ENCODE results near the gene EIF4G1. TPM values are rescaled to one million over a fixed set of nuclear protein-coding genes. Genes with fewer than 3 reads are reported as not detected.

Gene EIF4G1
- total RNA-seq, 1 donor from 2014 or later, result 490 TPM

- FAIRE-seq (no peak), DNase-seq (ENCODE audit: low read depth) (no peak)
- Histone ChIP-seq H3K4me1 (ENCODE audit: insufficient read depth, low read length) (peaks cover 5% of the 10 kb centered on the region), H3K9me3 (ENCODE audit: insufficient read depth, low read depth, low read length) (no peaks in the 10 kb centered on the region), H3K27me3 (ENCODE audit: insufficient read depth, low read length) (peaks cover 49% of the 10 kb centered on the region), H3K4me2 (ENCODE audit: low read length) (peak within 1 kb of the TSS; percentile 82), H4K20me1 (ENCODE audit: insufficient read depth, low read length) (no peaks in the 10 kb centered on the region), H3K79me2 (ENCODE audit: insufficient read depth, low read length) (no peaks in the 10 kb centered on the region), H3K27ac (ENCODE audit: low read depth, low read length) (no peak within 1 kb of the TSS), H2AFZ (ENCODE audit: low read depth, low read length) (peak within 1 kb of the TSS; percentile 69), H3K36me3 (ENCODE audit: insufficient read depth, low read length) (no peaks in the 10 kb centered on the region), H3K4me3 (ENCODE audit: insufficient read depth, low read depth, low read length) (peak within 1 kb of the TSS; percentile 37), H3K9ac (ENCODE audit: low read length) (no peak within 1 kb of the TSS)
- peak within 1 kb of the TSS; percentile 50 for H3K27ac Mint-ChIP-seq (ENCODE audit: unreplicated experiment)
- TF ChIP-seq EZH2 (IDR thresholded peaks at IDR 0.05; ENCODE audit: insufficient read depth, low read length), result peak; percentile 48
- TF ChIP-seq, protein P1, sequence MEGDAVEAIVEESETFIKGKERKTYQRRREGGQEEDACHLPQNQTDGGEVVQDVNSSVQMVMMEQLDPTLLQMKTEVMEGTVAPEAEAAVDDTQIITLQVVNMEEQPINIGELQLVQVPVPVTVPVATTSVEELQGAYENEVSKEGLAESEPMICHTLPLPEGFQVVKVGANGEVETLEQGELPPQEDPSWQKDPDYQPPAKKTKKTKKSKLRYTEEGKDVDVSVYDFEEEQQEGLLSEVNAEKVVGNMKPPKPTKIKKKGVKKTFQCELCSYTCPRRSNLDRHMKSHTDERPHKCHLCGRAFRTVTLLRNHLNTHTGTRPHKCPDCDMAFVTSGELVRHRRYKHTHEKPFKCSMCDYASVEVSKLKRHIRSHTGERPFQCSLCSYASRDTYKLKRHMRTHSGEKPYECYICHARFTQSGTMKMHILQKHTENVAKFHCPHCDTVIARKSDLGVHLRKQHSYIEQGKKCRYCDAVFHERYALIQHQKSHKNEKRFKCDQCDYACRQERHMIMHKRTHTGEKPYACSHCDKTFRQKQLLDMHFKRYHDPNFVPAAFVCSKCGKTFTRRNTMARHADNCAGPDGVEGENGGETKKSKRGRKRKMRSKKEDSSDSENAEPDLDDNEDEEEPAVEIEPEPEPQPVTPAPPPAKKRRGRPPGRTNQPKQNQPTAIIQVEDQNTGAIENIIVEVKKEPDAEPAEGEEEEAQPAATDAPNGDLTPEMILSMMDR (IDR thresholded peaks at IDR 0.05; ENCODE audit: insufficient read depth, low read depth, low read length), result no peak
- H3K27me3 Mint-ChIP-seq (ENCODE audit: low read depth, unreplicated experiment), result peaks cover 61% of the 10 kb centered on the region
- H3K4me3 Mint-ChIP-seq (ENCODE audit: unreplicated experiment), result peak within 1 kb of the TSS; percentile 80
- H3K9me3 Mint-ChIP-seq (ENCODE audit: unreplicated experiment), result no peaks in the 10 kb centered on the region
- peaks cover 4% of the 10 kb centered on the region for H3K36me3 Mint-ChIP-seq (ENCODE audit: low read depth, unreplicated experiment)
- H3K4me1 Mint-ChIP-seq (ENCODE audit: low read depth, unreplicated experiment), result peaks cover 18% of the 10 kb centered on the region
Observed at GRCh38 chr3:184379358-184380184, 65.2 kb downstream of the EIF4G1 start, which contains the start of gene CHRD. Gene CHRD, plus strand, starts transcription at chr3:184380054. Its CDS starts 265 bp downstream, at chr3:184380319.

DNA sequence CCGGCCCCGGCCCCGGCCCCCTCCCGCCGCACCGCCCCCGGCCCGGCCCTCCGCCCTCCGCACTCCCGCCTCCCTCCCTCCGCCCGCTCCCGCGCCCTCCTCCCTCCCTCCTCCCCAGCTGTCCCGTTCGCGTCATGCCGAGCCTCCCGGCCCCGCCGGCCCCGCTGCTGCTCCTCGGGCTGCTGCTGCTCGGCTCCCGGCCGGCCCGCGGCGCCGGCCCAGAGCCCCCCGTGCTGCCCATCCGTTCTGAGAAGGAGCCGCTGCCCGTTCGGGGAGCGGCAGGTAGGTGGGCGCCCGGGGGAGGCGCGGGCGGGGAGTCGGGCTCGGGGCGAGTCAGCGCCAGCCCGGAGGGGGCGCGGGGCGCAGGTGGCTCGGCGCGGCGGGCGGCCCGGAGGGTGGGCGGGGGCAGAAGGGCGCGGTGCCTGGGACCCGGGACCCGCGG is 65.8 kb downstream of the EIF4G1 start:
- DNase-seq (ENCODE audit: low read depth) (peak; percentile 12), FAIRE-seq (no peak)
- Mint-ChIP-seq H3K4me3 (ENCODE audit: unreplicated experiment) (no peak overlapping the region), H3K36me3 (ENCODE audit: low read depth, unreplicated experiment) (peaks cover 4% of the 10 kb centered on the region), H3K9me3 (ENCODE audit: unreplicated experiment) (no peaks in the 10 kb centered on the region), H3K4me1 (ENCODE audit: low read depth, unreplicated experiment) (peaks cover 18% of the 10 kb centered on the region), H3K27me3 (ENCODE audit: low read depth, unreplicated experiment) (peaks cover 64% of the 10 kb centered on the region), H3K27ac (ENCODE audit: unreplicated experiment) (no peak overlapping the region)
- H3K4me1 ChIP-seq (ENCODE audit: insufficient read depth, low read length), result peaks cover 5% of the 10 kb centered on the region
- no peaks in the 10 kb centered on the region for H3K9me3 ChIP-seq (ENCODE audit: insufficient read depth, low read depth, low read length)
- no peaks in the 10 kb centered on the region for H3K79me2 ChIP-seq (ENCODE audit: insufficient read depth, low read length)
- no peaks in the 10 kb centered on the region for H4K20me1 ChIP-seq (ENCODE audit: insufficient read depth, low read length)
- peaks cover 45% of the 10 kb centered on the region for H3K27me3 ChIP-seq (ENCODE audit: insufficient read depth, low read length)
- no peak overlapping the region for H3K4me3 ChIP-seq (ENCODE audit: insufficient read depth, low read depth, low read length)
- H3K36me3 ChIP-seq (ENCODE audit: insufficient read depth, low read length), result no peaks in the 10 kb centered on the region
- TF ChIP-seq, protein P1 (IDR thresholded peaks at IDR 0.05; ENCODE audit: insufficient read depth, low read depth, low read length), result no peak
- no peak for TF ChIP-seq EZH2 (IDR thresholded peaks at IDR 0.05; ENCODE audit: insufficient read depth, low read length)
- H3K4me2 ChIP-seq (ENCODE audit: low read length), result peak overlapping the region; percentile 82
- H3K9ac ChIP-seq (ENCODE audit: low read length), result no peak overlapping the region
- no peak overlapping the region for H3K27ac ChIP-seq (ENCODE audit: low read depth, low read length)
- H2AFZ ChIP-seq (ENCODE audit: low read depth, low read length), result no peak overlapping the region

Measured in astrocyte (in vitro differentiated cells and primary cell).